Measurements from ENCODE around the gene BCL2L1.

Gene BCL2L1

DNA sequence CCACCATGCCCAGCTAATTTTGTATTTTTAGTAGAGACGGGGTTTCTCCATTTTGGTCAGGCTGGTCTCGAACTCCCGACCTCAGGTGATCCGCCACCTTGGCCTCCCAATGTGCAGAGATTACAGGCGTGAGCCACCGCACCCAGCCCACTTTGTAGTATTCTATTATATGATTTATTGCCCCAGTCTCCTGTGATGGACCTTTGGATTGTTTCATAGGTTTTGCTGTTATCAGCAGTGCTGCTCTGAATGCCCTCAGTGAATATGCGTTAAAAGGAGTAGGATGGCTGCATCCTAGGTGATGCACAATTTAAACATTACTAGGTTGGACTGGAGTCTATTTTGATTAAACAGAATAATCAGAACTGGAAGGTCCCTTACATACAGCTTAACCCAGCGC is 107.3 kb downstream of the BCL2L1 start:
- DNase-seq (ENCODE audit: low read depth in 4 of 4, low spot score in 1 of 4), result no peak
